OCI-LY7 (cell line): Measurements from ENCODE around the gene EPHA10.

ENCODE experiments used
- CTCF ChIP-seq: fragments of 200-600 bp; sonication (generic); conservative IDR thresholded peaks from 2 replicates; pipeline ENCODE4 v1.5.1; 2014; ENCODE audit warnings: mild to moderate bottlenecking, antibody characterized with exemption, low read length, moderate library complexity, mixed read lengths
- EZH2phosphoT487 ChIP-seq: fragments of 200-600 bp; sonication (generic); IDR thresholded peaks from 2 replicates; pipeline ENCODE4 v1.6.1; 2018; ENCODE audit warnings: low read depth, borderline replicate concordance, mild to moderate bottlenecking, mixed run types, antibody characterized with exemption, low read length, moderate library complexity, mixed read lengths

- TF ChIP-seq CTCF (peak; percentile 97), EZH2phosphoT487 (no peak)
Observed at GRCh38 chr1:37811027-37811655, 46.2 kb upstream of the EPHA10 start.
